ENCODE data around the gene ZNHIT6.

ZNHIT6 gene

DNA sequence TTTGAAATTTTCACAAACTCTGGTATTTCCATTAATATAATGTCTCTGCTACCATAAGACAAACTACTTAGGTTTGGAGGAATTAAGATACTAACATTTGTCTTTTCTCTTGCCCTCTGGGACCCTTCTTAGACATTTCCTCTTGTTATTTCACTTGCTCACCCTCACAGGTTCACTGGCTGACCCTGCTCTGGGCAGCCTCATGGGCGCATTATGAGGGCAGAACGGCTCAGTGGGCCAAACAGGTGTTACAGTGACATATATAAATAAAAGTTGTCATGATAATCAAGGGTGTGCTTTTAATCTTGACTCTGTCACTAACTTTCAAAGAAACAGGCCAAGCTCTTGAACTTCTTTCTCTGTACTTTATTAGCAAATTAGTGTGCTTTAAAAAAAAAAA, 46.5 kb downstream of the ZNHIT6 start:
- no peak overlapping the region for H3K27ac ChIP-seq
- TF ChIP-seq CTCF (conservative IDR thresholded peaks at IDR 0.05), result no peak

- no peak for TF ChIP-seq CTCF (conservative IDR thresholded peaks at IDR 0.05)
- no peak overlapping the region for H3K27ac ChIP-seq
Observed at GRCh38 chr1:85660541-85660940, 47.7 kb downstream of the ZNHIT6 start.

DNA sequence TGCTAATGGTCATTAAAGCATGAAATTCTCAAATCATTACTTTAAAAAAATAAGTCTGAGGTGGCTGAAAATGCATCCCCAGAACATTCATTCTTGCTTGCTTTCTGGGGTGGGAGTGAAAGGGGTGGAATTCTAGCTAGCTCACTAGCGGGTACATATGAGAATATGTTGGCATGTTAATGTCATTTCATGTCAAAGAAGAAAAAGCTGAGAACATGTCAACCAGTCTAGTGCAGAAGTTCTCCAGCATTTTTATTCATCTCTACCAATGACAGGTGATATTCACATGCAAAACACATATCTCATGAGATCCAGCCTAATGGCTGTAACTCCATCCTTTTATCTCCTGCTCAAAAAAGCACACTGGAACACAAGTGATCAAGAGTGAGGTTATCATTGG, 49.1 kb downstream of the ZNHIT6 start:
- no peak for TF ChIP-seq CTCF (conservative IDR thresholded peaks at IDR 0.05)
- no peak overlapping the region for H3K27ac ChIP-seq

- no peak overlapping the region for H3K27ac ChIP-seq
- TF ChIP-seq CTCF (conservative IDR thresholded peaks at IDR 0.05), result no peak
Observed at GRCh38 chr1:85656948-85657347, 51.3 kb downstream of the ZNHIT6 start.

- TF ChIP-seq CTCF (conservative IDR thresholded peaks at IDR 0.05), result no peak
- H3K27ac ChIP-seq, result no peak overlapping the region
Observed at GRCh38 chr1:85656256-85656655, 52.0 kb downstream of the ZNHIT6 start.

DNA sequence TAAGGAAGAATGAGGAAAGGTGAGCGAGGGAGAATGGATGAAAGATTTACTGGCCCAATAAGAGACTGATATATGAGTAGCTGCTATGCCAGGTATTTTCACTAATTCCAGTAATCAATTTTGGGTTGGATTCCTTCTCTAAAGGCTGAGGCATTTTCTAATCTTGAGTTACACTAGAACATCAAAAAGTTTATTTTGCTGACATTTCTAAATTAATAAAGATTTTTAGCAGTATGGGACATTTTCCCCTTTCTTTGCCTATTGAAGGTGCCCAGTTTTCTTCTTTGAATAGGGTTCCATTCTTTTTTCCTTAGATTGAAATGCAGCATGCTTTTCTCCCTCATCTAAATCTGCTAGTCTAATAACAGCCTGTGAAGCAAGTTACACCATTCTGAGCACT, 52.9 kb downstream of the ZNHIT6 start:
- no peak for TF ChIP-seq CTCF (conservative IDR thresholded peaks at IDR 0.05)
- H3K27ac ChIP-seq, result no peak overlapping the region

DNA sequence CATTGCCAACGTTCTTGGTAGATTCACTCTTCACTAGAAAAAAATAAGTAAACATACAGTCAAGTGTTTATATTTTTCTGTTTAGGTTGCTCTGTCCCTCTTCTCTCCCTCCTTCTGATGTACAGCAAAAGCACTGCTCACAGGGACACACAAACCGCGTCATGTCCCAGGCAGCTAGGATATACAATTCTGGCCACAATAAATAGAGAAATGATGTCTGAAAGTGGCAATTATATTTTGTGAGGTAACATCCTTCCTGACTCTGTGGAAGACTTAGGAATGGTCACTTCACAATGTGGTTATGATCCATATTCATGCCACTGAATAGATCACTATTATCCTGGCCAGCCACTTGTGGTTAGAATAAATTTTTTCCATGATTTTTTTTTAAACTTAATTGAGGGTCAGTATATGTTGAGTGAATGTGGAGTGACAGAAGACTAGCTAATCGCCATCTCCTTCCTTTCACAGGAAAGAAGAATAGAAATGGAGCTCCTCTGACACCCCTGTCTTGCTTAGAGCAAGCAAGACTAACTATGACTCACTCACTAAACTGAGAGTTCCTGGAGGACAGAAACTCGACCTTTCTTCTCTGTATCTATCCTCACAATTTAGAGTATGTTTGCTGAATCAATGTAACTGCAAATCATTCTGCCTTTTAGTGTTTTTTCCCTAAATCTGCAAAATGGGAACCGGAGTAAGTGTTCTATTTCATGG, 54.0 kb downstream of the ZNHIT6 start:
- no peak overlapping the region for H3K27ac ChIP-seq

More for the DNA sequence above, 54.0 kb downstream of the ZNHIT6 start:
- no peak for TF ChIP-seq CTCF (conservative IDR thresholded peaks at IDR 0.05)

All from VCaP (cell line).